HG03025 (cell line): Measurements from ENCODE around the gene FRMD4B.
A peak's percentile ranks its signal among the peaks of the same experiment; 100 is the strongest.
"Not testable (repeated sequence)": the region's sequence is repeated elsewhere in the genome, so short reads cannot be mapped to it uniquely, and the experiment has no call there.

Source experiments
- ATAC-seq: cut with Tn5 transposase; IDR thresholded peaks from one replicate; pipeline ENCODE4 v1.9.1; 2021; ENCODE audit warnings: mild to moderate bottlenecking, moderate library complexity; ENCODE audit not compliant: unreplicated experiment, low FRiP score

Gene FRMD4B

DNA sequence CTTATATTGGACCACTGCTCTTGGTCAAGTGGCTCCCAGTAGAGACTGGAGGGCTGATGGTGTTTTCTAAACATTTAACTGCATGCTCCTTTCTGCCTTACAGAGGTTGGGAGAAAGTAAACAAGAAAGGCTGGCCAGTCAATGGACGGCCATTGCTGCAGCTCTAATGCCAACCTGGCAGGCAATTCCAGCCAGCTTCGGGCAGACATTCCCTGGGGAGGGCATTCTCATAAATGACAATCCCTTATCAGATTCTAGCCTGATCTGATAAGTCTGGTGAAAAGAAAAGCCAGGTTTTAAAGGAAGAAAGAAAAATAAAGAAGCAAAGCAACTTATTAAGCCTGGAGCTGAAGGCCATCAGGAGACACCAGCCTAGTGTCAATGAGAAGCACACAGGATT is 60.7 kb downstream of the FRMD4B start:
- no peak for ATAC-seq

- ATAC-seq: no peak
Observed at GRCh38 chr3:69324362-69325025, 61.4 kb downstream of the FRMD4B start.

DNA sequence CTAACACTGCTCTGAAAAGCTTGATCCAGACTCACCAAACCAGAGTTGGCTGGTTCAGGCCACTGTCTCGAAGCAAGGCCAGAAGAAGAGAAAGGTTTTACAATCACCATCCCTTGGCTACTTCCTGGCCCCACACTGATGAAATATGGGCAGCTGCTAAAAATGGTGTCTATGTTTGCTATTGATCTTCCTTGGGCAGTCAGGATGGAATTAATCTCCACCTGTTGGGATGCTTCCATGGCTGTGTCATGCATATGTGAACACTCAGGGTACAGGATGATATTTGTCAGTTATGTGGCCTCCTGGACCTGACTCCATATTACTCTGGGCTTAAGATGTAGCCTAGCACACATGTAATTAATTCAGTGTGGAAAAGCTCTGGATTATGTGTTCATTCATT is 61.9 kb downstream of the FRMD4B start:
- ATAC-seq: no peak

DNA sequence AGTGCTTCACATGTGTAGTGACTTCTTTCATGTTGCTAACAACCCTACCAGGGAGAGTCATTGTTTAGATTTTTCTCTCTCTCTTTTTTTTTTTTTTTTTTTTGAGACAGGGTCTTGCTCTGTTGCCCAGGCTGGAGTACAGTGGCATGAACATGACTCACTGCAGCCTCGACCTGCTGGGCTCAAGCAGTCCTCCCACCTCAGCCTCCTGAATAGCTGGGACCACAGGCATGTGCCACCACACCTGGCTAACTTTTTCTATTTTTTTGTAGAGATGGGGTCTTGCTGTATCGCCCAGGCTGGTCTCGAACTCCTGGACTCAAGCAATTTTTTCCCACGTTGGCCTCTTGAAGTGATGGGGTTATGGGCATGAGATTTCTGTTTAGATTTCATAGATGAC is 63.4 kb downstream of the FRMD4B start:
- ATAC-seq: not testable (repeated sequence)

DNA sequence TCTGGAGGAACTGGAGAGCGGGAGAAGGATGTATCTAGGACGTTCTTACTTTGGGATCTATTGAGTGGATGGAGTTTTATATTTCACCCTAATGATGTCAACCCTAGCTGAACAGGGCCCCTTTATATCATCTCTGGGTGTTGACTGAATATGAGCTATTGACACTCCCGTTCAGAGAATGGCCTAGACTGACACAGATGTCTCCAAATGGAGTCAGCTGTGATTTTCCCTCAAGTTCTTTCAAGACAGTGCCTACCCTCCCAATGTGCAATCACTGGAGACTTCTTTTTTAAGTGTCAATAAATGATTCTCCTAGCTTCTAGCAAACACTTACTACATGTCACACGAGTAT is 63.8 kb downstream of the FRMD4B start:
- no peak for ATAC-seq

DNA sequence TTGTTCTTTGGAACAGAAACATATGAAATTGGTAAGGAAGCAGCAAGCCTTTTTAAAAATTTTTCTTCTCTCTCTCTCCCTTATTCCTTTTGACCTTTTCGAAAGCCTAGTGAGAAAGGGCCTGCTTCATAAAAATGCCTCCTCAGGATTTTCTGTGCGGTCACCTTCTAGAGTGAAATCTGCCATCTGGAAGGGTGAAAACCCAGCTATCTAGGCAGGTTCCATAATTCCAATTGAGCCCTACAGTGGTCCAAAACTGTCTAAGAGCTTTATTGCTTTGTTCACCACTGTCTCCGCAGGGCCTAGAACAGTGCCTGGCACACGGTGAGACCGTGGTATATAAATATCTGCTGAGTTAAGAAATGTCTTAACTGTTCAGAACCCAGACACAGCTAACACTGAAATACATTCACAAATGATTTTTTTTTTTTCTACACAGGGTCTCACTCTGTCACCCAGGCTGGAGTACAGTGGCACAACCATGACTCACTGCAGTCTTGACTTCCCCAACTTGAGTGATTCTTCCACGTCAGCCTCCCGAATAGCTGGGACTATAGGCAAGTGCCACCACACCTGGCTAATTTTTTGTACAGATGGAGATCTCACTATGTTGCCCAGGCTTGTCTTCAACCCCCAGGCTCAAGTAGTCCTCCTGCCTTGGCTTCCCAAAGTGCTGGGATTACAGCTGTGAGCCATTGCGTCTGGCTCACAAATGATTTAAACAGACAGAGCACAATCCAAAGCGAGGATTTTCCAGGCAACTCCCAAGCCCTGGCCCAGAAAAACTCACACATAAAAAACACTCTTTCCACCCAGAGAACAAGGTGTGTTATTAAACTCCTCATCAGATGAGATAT is 64.4 kb downstream of the FRMD4B start:
- ATAC-seq: no peak

GRCh38 chr3:69320871-69321271 is 65.0 kb downstream of the FRMD4B start:
- ATAC-seq: peak; percentile 53

- no peak for ATAC-seq
Observed at GRCh38 chr3:69319652-69320051, 66.2 kb downstream of the FRMD4B start.

GRCh38 chr3:69318410-69318809 is 67.5 kb downstream of the FRMD4B start:
- ATAC-seq: no peak

DNA sequence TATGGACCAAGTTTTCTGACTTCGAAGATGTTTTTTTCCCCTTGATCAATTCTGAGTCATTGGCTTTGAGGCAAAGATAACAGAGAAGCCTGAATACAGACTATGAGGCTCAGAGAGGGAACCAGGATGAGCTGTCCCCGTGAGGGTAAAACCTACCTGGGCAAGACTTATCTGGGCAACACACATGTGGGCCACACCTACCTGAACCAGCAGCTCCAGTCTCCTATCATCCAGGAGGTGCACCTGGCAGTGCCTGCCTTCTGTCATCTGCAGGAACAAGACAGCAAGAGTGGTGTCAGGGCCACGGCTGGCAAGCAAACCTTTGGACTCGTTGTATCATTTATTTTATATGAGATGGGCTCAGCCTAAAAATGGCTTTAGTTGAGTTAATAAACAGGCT is 72.6 kb downstream of the FRMD4B start:
- ATAC-seq: no peak

- ATAC-seq: no peak
Observed at GRCh38 chr3:69309814-69310213, 76.1 kb downstream of the FRMD4B start.

DNA sequence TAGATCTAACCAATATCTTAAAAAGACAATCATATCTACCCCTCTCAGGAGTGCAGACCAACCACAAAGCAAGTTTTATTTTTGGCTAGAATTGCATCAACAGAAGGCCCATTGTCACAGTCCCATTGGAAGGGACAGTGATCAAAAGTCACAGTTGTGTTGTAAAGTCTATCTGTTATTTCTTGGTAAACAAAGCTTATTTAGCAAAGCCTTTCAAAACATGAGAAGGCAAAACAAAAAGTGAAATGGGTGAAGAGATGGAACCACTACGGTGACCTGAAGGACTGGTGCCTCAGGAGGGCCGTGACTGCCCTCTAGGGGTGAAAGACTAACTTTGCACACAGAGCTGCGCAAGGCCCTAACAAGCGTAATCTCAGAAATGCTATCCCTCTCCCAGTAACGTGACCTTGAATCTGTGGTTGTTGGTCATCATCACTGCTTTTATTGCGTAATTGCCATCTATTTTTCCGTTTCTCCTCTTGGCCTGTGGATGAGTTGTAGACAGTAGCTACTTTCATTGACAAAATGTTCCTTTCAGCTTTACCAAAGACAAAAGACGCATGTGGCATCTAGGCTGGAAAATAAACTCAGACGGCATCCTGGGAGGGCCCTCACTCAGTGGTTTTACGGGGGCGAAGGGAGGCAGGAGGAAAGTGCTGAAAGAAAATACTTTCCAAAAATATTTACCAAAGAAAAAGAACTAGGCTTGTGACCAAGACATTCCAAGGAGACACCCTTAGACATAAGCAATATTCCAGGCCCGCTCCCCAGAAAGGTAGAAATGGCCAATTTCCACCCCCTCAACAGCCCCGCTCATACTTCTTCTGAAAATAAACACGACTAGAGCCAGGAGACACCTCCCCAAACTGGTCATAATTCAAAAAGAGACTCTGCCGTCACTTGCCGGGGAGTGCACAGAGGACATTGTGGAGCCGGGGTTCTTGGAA is 79.4 kb downstream of the FRMD4B start:
- ATAC-seq: peak; percentile 93

DNA sequence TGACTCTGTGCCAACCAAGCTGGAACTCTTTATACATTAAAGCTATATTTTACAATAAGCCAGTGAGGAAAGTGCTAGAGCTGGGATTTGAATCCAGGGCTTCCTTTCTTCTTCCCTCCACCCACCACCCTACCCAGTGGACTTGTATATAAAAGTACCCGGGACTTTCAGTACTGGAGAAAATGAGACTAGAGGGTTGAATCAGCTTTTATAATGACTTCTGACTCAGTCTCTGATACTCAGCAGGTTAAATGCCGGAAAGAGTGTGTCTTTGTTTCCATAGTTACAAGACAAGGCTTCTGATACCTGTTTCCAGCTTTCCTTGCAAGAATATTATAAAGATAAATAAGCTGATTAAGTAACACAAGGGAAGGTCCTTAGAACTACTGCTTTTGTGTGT is 80.9 kb downstream of the FRMD4B start:
- no peak for ATAC-seq

DNA sequence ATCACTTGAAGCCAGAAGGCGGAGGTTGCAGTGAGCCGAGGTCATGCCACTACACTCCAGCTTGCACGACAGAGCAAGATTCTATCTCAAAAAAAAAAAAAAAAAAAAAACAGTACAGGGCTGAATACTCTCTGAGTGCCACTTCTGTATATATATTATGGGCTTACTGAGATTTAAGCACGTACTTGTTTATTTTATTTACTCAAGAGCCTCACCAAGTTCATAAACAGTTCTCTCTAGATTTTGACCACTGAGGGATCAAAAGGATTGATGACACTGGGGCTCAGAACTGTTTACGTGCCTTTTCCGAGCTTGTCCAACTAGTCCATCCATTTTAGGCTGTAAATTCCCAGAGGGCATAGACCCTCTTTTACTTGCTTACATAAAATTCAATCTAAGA is 81.5 kb downstream of the FRMD4B start:
- ATAC-seq: no peak

- no peak for ATAC-seq
Observed at GRCh38 chr3:69300296-69300695, 85.6 kb downstream of the FRMD4B start.

DNA sequence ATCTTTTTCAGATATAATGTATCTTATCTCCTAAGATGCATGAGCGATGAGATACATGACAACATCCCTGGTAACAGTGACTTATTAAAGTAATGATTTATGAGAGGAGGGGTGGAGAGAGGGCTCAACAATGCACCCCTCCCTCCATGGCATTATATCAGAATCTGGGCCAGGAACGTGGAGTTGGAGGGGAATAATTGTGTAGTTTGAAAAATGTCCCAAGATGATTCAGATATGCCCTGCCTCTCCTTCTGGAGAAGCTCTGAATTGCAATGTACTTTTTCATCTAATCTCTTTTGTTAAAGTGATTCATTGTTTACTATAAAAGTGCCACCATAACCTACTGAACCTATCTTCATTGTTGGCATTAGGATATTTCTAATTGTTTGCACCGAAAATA is 86.5 kb downstream of the FRMD4B start:
- no peak for ATAC-seq

DNA sequence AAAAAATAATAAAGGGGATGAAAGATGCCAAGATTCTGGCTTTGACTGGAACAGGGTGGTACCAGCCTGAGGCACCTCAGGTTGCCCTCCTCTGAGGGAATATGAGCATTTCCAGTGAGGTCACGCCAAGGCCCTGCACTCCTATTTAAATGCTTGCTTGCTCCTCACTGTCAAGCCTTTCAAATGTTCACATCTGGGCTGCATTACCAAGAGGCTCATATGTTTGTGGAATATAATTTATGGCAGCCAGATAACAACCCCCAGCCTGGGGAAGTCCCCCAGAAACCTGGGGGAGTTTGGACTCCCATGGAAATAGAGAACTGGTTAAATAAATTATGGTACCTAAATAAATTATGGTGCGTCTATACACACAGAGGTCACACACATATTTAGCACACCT is 88.4 kb downstream of the FRMD4B start:
- no peak for ATAC-seq

- ATAC-seq: no peak
Observed at GRCh38 chr3:69296995-69297394, 88.9 kb downstream of the FRMD4B start.

DNA sequence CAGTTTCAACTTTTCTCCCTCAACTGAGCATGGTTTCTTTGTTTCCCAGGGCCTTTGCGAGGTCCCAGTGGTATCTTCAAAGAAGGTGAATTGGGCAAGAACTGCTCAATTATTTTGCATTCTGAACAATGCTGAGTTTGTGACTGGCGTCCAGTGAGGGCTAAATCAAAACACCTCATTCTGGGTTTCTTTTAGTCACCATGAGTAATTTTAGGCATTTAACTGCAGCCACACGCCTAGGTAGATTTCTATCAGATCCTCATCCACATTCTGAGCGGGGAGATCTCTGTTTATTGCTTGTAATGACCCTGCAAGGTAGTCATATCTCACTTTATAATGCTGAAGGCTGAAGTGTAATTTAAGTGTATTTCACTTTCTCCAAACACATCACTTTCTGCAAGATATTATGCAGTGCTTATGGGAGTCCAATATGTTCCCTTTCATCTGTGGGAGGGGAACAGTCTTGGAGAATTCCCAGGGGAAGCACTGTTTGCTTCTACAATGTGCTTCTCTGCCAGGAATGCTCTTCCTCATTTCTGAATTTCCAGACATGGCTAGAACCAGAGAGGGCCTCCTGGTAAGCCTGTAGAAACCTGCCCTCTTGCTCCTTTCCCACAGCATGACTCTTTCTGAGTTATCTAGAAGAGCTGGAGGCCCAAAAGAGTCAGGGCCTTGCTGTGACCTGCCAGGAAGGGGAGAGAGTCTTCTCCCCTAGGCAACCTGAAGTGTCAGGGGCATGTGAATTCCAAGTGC is 91.7 kb downstream of the FRMD4B start:
- peak; percentile 52 for ATAC-seq

GRCh38 chr3:69292959-69293574 is 92.8 kb downstream of the FRMD4B start:
- no peak for ATAC-seq
